Renal pelvis (tissue), 4 donors: ENCODE measurements around the gene SLC37A2. TPM values are rescaled to one million over a fixed set of nuclear protein-coding genes. Genes with fewer than 3 reads are reported as not detected.
A peak's percentile ranks its signal among the peaks of the same experiment; 100 is the strongest.

Experiments used
- DNase-seq: peaks from one replicate; pipeline ENCODE4 v3.0.0-alpha.2; 2013
- polyA plus RNA-seq, 3 donors: library from polyadenylated mRNA; unstranded; fragments of 120-200 nt; gene quantifications; one replicate each; pipeline ENCODE4 v1.2.1, GENCODE V29; 2013; ENCODE audit not compliant: insufficient read length in 3 of 3

SLC37A2 gene
- polyA plus RNA-seq, 3 donors: 1.9 to 2.8 (median 2.0) TPM

DNA sequence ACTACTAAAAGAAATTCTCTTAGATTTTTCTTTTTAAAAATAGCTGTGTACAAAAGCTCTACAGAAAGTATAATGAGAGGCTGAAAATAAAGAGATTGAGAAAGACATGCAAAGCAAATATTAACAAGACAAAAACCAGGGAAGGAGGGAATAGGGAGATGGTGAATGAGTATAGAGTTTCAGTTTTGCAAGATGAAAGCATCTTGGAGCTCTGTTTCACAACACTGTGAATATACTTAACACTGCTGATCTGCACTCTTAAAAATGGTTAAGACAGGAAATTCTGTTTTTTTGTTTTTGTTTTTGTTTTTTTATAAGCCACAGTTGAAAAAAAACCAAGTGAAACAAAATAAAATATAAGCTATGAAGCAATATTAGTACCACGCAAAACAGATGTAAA lies 42.8 kb downstream of the SLC37A2 start:
- no peak for DNase-seq

DNA sequence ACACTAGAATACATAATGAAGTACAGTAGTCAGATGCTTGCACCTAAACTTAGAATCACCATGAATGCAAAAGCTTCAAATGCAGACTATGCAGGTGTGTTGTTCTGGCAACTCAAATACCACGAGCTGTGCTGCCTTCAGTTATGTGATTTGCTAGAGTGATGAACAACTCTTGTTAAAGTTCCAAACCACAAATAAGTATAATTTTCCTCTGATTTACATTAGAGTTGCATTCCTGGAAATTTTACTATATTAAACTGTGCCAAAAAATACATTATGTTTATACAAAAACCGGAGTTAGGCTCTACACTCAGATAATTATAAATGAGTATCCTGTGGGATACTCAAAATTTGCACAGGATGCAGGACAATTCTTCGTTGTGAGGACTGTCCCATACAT lies 45.4 kb downstream of the SLC37A2 start:
- DNase-seq: no peak

- no peak for DNase-seq
Measured at GRCh38 chr11:125110506-125110905, 47.4 kb downstream of the SLC37A2 start.

- DNase-seq: no peak
Measured at GRCh38 chr11:125111001-125111342, 47.9 kb downstream of the SLC37A2 start.

DNA sequence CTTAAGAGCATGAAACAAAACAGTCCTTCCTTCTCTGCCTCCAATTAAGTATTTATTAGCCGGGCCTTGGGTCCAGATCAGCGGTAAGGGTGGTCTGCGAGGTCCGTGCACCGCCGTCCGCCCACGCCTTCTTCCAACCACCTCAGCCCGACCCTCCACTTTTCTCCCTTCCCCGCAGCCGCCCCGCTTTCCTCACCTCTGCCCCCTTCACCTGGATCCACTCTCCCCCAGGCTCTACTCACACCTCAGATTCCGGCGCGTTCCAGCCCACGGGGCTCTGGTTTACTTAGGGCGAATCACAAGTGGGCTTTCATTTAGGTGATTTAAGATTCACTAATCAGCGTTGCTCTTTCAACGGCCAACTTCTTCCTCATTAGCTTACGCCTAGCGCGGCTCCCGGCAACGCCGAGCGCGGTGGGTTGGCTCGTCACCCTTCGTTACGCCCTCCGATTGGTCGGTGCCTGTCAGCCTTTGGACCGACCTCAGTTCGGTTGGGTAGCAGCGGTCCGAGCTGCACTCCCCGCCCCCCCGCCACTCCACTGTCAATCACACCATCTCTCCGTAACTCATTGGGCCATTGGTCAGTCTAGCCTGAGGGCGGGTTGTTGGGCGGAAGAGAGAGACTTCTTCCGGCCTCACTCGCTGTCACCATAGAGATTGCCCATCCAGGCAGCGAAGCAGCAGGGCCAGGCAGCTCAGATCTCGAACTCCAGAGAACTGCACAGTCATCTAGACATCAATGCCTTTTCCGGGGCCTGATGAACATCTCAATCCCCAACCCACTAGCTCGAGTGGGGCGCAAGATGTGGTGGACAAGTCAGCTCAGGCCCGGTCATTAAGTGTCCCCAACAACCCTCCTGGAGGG lies 48.5 kb downstream of the SLC37A2 start, which contains the start of gene TMEM218:
TMEM218 (minus strand) TSS at position 284 of the 865 bp plus-strand sequence. CDS start 9,385 bp downstream, outside the sequence.
- peak; percentile 99 for DNase-seq

- DNase-seq: no peak
Measured at GRCh38 chr11:125112208-125112604, 49.1 kb downstream of the SLC37A2 start.

DNA sequence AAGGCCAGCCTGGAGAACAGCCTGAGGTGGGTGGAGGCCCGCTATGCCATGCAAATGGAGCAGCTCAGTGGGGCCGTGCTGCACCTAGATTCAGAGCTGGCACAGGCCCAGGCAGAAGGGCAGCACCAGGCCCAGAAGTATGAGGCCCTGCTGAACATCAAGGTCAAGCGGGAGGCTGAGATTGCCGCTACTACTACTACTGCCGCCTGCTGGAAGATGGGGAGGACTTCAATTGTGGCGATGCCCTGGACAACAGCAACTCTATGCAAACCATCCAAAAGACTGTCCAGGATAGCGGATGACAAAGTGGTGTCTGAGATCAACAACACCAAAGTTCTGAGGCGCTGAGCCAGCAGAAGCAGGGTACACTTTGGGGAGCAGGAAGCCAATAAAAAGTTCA lies 51.4 kb downstream of the SLC37A2 start:
- DNase-seq: no peak

DNA sequence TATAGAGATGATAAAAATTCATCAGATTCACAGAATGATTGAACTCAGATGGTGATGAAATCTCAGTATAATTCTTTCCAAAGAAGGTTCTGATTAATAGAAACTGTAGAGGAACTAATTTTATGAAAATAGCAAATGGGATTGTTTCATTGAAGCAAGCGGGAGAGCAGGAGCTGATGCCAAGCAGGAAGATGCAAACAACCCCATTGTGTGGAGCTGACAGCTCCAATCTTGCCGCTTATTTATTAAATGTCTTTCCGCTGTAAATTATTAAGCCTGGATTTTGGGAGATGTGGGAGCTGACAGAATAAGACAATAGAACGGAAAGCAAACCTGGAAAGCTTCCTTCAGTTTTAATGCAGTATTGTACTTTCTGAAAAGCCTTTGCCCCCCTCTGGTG lies 54.3 kb downstream of the SLC37A2 start:
- DNase-seq: no peak

GRCh38 chr11:125123194-125123946 lies 60.3 kb downstream of the SLC37A2 start:
- no peak for DNase-seq

- peak; percentile 29 for DNase-seq
Measured at GRCh38 chr11:125123947-125124617, 61.0 kb downstream of the SLC37A2 start.

DNA sequence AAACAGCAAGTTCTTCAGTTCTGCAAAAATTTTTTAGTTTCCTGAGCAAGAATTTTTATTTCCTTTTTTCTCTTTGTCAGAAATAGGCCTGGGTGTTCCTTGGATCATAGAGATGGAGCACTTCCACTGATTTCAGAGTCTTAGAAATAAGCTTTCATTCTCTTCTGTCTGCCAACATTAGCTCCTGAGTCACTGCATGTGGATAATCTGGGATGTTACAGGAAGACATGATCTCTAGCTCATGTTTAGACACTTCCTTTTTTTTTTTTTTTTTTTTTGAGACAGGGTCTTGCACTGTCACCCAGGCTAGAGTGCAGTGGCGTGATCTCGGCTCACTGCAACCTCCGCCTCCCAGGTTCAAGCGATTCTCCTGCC lies 61.5 kb downstream of the SLC37A2 start:
- DNase-seq: no peak

DNA sequence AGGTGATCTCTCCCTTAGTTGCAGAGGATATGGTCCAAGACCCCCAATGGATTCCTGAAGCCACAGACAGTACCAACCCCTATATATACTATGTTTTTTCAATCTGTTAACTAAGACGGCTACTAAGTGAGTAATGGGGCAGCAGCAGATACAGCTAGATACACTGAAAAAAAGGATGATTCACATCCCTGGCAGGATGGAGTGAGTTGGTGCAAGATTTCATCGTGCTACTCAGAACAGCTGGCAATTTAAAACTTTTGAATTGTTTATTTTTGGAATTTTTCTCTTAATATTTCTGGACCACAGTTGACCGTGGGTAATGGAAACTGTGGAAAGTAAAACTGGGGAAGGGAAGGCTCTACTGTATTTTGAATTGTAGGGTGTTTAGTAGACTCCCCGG lies 65.3 kb downstream of the SLC37A2 start:
- no peak for DNase-seq

DNA sequence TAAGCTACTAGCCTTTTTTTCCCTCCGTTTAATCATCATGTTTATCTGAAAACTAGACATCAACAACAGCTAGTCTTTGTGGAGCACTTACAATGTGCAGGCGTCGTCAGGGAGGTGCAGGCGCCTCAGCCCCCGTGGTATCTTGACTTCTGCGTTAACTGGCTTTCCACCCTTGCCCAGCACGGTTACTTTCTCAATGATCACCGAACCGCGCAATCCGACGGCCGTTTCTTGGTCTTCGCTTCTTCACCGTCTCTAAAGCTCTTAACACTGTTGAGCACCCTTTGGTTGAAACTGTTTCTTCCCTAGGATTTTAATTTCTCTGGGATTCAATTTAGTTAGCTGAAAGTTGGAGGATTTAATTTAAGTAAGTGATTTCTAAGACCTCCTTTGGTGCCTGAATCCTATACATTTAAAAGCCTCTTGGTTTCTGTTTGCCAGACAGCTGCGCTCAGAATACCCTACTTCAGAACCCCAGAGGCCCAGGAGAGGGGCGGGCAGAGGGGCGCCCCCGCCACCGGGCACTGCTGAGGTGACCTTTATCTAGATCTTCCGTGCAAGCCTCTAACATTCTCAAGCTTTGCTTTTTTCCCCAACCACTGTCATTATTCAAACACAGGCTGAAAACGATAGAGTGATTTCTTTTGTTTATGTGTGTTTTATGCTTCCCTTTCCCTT lies 66.3 kb downstream of the SLC37A2 start:
- no peak for DNase-seq

DNA sequence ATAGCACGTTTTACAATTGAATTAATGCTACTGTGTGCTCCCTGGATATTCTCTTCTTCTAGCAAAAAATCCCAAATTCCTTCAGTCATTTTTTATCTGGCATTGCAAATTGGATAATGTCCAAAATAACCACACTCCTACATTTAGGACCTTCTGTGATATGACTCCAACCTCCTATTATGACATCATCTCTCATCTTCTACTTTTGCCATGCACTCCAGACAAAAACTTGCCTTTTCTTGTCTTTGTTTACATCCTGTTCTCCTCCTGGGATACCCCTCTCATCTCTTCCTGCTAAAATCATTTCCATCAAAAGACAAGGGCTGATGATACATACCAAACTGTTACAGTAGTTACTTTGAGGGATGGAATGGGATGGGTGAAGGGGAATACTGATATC lies 69.0 kb downstream of the SLC37A2 start:
- DNase-seq: no peak

GRCh38 chr11:125132596-125132995 lies 69.5 kb downstream of the SLC37A2 start:
- DNase-seq: no peak

DNA sequence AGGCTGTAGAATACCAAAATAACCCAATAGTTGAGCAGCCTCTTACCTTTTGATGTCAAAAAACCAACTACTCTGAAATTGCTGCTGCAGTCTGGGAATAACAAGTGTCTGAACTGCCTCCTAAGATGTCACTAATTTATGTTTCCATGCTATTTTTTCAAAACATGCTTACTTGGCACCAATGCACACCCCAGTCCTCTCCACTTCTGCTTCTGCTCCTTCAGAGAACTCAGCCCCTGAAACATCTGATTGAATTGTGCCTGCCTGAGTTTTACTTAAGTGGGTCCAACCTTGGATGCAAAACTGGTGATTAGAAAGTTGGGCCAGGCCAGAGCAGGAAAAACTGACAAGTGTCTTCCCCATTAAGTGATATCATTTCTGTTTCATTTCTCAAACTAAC lies 72.9 kb downstream of the SLC37A2 start:
- no peak for DNase-seq

GRCh38 chr11:125138966-125139365 lies 75.9 kb downstream of the SLC37A2 start:
- DNase-seq: no peak

- no peak for DNase-seq
Measured at GRCh38 chr11:125139778-125140177, 76.7 kb downstream of the SLC37A2 start.
